HPDE6-E6E7 (cell line): ENCODE results near the gene APPL2.

Source experiments
- DNase-seq: peaks from one replicate; pipeline ENCODE4 v3.0.0; 2011; ENCODE audit warnings: missing footprints; ENCODE audit errors: extremely low spot score

APPL2 gene

DNA sequence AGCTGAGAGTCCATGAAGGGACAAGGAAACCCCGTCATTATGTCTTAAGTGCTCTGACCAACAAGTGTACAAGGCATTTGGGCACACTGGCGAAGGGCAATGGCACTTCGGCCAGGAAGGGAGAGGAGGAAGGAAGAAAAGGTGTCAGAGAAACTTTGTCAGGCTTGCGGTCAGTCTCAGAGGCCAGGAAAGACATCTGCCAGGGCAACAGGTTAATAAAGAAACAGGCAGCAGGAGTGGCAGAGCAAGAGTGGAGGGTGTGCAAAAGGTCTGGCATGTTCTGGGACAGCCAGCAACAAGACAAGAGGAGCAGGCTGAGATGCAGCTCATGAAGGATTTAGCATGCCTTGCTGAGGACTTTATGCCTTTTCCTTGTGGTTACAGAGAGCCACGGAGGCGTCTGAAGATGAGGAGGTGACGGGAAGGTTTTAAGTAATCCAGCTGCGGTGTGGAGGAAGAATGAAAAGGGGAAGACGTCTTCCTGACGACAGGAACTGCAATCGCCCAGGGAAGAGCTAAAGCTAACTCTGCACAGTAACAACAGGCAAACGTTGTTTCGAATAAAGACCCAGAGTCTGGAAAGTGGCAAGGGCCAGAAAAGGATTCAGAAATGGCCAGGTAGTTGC lies 13.1 kb downstream of the APPL2 start:
- DNase-seq: no peak

DNA sequence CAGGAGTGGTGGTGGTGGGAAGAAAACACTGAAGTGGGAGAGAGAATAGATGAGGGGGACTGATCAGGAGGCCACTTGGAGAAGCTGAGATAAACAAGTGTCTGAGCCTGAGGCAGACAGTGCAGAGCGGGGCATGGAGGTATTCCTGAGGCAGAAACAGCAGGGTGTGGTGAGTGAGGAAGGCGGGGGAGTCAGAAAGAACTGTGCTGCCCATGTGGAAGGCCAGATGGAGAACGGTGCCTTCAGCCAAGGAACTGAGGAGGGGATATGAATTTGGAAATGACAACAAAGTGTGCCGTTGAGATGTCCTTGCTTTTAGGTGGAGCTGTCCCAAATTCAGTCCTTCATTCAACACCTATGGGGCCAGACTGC lies 13.7 kb downstream of the APPL2 start:
- no peak for DNase-seq

DNA sequence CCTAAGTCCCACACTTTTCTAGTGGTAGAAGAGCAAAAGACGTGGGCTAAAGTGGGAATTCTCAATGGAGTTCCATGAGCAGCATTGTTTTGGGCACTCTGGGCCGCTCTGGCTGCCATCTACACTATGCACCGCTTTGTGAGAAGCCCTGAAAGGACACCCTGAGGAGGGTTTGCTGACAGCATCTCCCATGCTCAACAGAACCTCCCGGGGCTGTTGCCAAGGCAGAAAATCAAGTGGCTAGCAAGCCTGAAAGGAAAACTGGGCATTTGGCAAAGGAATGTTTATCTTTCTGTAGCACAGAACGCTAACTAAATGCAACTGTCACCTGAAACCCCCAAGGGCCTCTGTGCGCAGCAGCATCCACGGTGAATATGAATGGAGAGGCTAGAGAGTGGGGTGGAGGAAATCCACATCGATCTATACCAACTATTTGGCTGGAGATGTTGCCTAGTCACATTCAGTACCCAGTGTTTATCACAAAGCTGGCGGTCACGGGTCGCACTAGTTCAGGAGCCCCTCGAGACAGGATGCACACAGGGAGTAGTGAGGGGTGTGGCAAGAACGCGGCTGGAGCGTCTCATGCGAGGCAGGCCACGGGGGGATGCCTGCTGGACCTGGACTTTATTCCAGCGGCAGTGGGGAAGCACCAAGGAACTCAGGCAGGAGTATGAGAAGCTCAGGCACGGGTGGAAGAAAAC lies 14.2 kb downstream of the APPL2 start:
- no peak for DNase-seq

DNA sequence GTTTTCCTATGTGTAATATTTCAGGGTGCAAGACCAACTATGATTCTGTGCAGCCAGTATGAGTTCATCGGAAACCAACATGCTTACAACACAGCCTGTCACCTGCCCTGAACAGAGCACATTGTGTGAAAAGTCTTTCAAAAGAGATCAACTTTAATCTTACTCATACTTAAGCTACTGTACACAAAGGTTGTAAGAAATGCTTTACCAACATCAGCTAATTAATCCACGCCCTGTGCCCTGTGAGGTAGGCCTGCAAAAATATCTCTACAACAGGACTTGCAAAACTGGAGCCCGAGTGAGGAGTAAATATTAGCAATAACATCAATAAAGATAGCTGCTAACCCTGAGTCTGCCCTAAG lies 15.1 kb downstream of the APPL2 start:
- DNase-seq: no peak

DNA sequence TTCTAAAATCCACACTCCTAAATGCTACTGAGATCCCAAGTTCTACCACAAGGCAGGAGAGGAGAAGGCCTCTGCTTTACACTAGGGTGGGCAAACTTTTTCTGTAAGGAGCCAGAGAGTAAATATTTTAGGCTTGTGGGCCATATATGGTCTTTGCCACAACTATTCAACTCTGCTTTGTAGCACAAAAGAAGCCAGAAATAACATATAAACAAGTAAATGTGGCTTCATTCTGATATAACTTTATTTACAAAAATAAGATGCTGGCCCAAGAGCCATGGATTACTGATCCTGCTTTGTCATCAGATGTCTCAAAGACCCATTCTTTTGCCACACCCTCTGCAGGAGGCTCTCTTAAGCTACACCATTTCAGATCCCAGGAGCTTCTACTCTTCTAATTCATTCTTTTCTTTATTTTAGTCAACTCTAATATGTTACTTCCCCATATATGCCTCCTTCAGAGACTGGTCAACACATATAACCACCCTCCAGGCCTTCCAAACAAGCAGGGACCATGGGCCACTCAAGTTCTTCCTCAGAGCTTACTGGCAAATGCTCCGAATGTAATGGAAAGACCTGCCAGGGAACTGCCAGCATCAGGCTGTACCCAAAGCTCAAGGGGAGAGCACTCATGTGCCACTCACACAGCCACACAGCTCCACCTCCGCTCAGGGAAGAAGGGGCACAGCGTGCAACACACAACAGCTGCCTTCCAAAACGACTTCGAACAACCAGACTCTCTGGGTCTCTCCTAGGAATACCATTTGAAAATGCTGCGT lies 15.6 kb downstream of the APPL2 start:
- DNase-seq: no peak

DNA sequence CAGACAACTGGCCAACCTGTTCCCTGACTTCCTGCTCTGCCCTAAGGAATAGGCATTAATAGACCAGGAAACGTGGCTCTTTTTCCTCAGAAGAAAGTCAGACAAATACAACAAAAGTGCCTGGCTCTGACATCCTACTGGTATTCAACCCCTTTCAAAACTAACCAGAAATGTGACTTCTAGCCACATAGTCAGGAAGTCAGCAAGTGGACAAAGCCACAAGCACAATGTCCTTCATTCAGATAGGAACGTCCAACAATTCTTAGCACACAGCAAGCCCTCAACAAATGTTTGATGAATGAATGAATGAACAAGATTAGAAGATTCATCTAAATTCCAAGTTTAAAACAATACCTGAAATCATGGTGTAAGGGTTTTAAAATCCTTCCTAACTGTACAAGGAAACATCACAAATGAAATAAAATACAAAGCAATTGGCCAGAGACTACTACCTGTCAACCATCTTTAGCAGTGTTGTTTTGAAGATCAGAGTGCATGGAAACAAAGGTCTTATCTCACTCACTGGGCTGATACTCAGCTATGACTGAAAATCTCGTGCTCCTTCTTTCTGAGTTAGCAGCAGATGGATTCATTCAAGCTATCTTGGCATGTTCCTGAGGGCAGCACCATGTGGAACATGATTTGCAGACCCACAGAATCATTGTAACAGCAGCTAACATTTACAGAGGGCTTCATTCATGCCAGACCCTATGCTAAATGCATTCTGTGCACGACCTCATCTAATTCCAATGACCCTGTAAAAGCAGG lies 16.5 kb downstream of the APPL2 start:
- no peak for DNase-seq

DNA sequence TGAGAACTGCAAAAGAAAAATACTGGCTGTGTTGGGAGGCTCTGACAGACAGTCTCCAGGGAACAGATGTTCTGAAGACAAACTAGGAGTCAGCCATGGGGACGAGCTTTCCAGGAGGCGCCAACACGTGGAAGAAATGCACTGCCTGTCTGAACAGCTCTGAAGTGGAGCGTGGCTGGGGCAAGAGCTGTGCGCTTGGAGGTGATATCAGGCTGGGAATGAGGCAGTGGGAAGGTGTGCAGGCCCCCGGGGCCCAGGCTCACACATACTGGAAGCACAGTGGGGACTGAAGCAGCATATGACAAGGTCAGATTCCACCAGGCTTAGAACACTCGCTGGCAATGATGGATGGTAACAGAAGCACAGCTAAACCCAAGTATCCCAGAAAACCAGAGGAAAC lies 17.5 kb downstream of the APPL2 start:
- DNase-seq: no peak

DNA sequence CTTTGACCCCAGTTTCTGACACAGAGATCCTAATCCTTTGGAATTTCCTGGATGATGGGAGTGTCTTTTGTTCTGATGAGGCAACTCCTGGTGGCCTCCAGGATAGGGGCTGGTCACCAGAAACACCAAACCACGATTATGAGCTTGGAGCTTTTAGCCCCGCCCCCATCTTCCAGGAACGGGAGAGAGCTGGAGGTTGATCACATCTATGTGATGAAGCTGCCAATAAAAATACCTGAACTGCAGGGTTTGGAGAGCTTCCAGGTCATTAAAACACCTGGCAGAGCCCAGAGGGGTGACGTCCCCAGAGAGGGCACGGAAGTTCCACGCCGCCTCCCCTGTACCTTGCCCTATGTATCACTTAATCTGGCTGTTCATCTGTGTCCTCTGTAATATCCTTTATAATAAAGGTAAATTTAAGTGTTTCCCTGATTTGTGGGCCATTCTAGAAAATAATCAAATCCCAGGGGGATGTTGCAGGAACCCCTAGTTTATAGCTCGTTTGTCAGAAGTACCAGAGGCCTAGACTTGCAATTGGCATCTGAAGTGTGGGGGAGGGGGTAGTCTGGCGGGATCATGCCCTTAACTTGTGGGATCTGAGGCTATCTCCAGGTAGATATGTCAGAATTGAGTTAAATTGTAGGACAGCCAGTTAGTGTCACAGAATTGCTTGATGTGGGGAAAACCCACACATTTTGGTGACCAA lies 21.2 kb downstream of the APPL2 start:
- DNase-seq: no peak

DNA sequence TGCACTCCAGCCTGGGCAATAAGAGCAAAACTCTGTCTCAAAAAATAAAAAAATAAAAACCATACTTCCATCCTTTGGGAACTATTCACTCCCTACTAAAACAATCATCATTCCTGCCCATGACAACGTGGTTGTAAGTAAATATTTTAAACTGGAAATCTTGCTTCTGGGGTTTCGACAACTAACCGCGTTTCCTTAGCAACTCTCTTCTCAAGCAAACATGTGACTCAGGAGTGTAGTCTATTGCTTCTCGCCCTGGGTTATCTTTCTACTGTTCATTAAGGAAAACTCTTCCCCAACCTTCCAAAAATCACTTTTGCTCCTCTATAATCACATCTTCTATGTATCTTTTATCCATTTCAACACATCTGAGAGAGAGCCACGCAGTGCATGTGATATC lies 21.8 kb downstream of the APPL2 start:
- no peak for DNase-seq

DNA sequence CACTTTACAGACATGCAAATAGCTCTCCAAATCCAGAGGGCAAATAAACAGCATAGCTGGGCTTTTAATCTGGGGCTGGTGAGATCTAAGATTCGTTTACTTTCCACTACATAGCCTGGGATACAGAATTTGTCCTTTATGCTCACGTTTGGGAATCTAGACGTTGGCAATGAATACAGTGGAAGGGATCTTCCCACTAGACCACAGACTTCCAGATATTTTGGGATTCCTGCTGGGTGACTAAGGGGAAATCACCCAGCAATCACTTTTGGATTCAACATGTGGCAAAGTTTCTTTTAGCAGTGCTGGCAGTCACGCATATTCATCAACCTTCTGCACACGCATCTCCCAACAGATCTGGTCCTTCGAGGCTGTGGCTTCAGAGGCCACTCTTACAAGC lies 23.5 kb downstream of the APPL2 start:
- DNase-seq: no peak

DNA sequence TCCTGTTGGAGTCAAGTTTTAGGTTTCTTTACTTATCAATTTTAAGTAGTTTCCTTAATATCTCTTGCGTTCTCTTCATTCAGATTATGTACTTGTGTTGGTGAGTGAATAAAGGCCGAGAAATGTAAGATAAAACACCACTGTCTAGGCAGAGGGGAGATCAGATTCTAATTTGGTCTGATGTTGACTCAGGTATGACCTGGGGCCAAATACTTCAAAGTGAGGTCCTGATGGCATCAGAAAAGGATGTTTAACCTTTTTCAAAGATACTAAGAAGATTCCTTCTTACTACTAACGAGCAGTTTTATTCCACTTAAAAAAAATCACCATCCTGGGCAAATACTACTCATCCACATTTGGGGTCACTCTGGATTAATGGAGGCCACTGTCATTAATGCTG lies 26.9 kb downstream of the APPL2 start:
- DNase-seq: no peak

DNA sequence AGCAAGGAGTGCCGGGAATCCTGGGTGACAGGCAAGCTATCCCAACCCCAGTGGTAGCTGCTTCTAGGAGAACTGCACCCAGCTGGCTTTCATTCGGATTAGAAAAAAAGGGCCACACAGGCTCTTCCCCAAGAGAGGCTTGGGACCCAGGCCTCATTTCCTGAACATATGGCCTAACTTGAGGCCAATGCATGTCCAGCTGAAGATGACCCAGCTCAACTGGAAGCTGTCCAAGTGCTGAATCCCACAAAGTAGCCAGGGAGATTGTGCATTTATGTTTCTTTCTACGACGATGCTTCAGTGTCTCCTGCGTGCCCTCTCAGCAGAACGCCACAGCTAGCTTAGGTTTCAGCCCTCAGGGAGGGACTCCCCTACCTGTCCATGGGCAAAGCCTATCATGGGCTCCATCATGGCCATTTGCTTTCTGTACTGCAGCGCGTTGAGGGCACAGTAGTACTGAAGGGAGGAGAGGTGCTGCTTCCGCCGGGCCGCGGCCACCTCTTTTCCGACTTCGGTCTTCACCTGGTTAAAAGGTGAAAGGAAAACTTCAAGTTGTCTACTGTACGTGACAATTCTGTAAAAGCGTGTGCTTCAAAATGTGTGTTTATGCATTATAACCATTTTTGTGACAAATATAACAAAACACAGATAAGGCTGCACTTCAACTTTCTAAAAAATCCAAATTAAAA lies 29.1 kb downstream of the APPL2 start:
- DNase-seq: no peak

DNA sequence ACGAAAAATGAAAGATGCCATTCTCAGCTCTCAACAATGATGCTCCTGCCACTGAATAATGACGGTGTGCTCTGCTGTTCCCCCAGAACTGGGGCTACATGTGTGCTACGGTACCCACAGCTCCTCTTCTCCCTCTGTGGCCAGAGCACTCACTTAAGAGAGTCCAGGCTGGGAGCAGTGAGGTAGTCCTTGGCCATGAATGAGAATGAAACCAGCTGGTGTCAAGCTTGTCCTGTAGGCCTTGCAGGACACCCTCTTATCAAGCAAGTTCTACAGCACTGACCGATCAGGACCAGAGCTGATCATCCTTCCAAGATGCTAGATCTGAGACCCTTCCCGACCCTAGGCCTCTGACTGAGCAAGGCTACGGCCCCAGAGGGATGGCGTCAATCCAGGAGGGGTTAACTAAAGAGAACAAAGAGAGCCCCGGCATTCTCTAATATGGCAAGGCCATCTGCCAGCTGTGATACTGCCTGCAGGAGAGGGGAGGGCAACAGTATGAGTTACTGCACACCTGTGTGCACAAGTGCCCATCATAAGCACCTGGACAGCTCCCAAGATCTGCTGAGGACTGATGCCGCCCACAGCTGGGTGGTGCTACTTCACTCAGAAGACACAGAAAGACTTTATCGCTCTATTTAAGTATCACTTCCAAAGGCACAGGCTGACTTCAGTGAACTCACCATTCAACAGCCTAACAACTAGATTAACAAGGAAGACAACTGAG lies 30.5 kb downstream of the APPL2 start:
- DNase-seq: no peak

DNA sequence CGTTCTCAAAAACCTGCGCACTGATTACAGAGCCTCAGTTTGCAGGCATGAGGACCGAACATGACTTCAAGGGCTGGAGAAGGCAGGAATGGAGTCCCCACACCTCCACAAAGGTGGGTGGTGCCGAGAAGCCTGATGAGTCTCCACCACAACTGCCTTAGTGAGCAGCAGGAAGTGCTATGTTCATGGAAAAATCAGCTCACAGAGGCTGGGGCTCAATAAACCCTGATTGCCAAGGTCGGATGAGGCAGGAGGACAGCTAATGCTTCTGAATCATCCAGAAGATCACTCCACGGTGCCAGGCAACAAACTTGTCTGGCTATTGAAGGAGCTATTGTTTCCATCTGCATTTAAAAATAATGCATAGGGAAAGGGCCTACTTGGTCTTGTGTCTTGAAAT lies 31.1 kb downstream of the APPL2 start:
- no peak for DNase-seq

DNA sequence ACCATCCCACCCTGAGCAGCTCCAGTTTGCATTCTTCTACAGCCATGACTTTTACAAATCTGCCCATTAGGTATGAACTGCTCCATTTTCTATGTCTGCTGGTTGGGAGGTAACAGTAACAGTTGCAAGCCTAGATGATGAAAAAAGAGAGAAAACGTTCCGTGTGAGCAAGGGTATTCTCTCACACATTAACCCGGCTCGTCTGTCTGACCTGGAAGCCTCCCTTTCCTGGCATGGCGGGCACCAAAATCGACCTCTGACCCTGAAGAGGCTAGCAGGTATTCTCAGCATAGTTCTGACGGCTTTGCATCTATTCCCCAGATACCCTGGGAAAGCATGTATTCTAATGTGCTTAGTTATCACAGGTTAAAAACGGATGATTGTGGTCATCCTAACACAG lies 31.8 kb downstream of the APPL2 start:
- DNase-seq: no peak

DNA sequence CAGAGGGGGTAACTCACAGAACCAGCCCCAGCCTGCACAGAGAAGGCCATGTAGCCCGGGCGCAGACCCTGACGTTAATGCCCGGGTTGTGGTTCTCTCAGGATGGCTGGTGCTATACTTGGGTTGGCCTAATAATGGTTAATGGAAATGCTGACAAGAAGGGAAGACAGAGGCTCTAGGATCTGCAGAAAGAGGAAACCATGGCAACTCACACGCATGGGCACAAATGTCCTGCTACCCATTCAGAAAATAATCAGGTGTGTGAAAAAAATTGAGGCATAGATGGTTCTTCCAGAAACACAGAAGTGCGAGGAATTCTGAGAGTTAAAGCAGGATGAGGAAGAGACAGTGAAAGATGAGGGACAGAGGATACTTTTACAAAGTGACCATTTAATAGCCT lies 33.8 kb downstream of the APPL2 start:
- DNase-seq: no peak

DNA sequence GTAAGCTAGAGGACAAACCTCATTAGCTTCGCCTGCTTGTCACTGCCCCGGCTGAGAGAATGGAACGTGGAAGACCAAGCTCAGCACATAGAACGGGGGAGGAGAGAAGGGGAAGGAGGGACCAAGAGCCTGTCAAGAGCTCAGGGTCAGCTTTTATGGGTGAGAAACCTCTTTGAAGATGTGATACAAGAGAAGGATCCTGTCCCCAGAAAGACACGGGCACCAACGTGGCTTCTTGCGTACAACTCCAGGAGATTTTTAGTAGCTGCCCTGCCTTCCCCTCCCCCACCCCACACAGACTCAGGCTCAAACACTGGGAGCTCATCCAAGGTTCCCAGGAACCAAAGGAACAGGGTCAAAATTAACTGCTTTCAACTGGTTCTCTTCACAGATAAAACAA lies 34.7 kb downstream of the APPL2 start:
- DNase-seq: no peak

DNA sequence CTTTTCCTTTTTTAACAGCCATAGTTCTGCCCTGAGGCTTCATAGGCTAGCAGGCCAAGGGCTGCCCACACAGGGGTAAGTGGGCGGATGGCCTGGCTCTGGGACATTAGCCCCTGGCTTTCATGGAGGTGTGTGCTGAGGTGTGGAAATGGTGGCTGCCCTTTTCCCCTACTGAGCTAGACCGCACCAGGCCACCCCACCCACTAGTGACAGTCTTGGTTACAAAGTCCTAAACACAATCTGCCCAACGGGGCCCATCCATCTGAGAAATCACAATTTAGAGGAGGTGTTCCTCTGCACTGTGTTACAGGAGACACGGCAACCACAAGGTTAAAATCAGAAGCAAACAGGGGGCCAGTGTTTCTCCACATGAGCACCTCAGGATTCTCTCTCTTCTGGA lies 35.6 kb downstream of the APPL2 start:
- no peak for DNase-seq

DNA sequence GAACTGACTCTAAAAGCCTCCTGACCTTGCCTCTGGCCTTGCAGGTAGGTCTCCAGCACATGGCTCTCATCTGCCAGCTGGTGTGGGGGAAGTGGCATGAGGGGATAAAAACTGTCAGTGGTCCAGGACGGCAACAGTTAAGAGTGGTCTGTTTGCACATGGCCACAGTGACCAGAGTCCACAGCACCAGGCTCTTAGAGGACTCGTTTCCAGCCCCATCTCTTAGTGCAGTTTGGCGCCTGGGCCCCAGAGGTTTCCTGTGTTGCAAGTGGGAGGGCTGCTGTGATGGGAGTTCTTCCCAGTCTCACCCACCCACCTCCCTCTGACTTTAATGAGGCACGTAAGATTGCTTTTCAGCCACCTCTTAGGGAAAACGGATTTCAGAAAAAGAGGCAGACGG lies 37.0 kb downstream of the APPL2 start:
- no peak for DNase-seq

DNA sequence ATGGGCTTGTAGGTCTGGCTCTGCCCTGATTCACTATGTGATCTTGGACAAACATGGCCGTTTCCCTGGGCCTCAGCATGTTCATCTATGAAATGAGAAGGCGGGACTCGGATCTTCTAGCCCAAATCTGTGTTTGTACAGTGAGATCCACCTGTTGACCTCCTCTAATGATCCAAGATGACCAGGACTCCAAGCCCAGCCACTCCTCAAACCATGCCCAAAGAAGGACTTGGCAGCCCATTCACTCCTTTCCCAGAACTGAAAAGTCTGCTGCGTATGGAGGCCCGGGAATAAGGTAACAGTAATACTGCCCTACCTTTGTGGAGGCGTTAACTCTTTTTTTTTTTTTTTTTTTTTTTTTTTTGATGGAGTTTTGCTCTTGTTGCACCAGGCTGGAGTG lies 39.9 kb downstream of the APPL2 start:
- no peak for DNase-seq

DNA sequence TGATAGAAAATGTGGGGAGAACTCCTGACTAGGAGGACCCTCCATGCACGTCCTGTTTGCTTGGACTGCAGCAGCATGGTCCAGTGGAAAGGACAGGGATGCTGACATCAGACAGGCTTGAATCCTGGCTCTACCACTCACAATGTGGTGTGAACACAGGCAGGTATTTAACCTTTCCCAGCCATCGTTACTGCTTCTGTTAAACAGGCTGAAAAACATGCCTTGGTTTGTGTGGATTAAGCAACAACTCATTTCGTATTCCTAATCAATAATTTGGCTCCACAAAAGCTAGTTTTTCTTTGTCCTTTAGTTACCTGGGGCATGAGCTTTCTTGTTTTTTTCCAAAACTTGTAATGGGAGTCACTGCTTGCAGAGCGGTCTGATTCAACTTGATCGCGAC lies 41.0 kb downstream of the APPL2 start:
- no peak for DNase-seq
